Spleen (tissue), 11 donors: ENCODE results near the gene CHST2. TPM values are rescaled to one million over a fixed set of nuclear protein-coding genes. Genes with fewer than 3 reads are reported as not detected.

Experiments used
- DNase-seq: peaks from one replicate; pipeline ENCODE4 v3.0.0-alpha.2; 2020
- H3K27ac ChIP-seq, 8 donors: fragments of 200-600 bp; sonication (generic) in 7 of 8; 1 replicate in 4 of 8; 2 replicates in 4 of 8; pipeline versions ENCODE4 v1.5.0 to v1.8.0; 2016 to 2021; ENCODE audit warnings: inconsistent platforms in 4 of 8, mild to moderate bottlenecking in 4 of 8, moderate library complexity in 1 of 8
- H3K27me3 ChIP-seq, 7 donors: fragments of 200-600 bp; sonication (generic) in 6 of 7; replicated peaks in 1 of 7; 1 replicate in 4 of 7; 2 replicates in 3 of 7; pipeline versions ENCODE4 v1.5.0 to v1.8.0; 2016 to 2021; ENCODE audit warnings: inconsistent platforms in 3 of 7, mild to moderate bottlenecking in 1 of 7
- H3K36me3 ChIP-seq, 6 donors: fragments of 200-600 bp; sonication (generic) in 5 of 6; 1 replicate in 4 of 6; 2 replicates in 2 of 6; pipeline versions ENCODE4 v1.5.0 to v1.8.0; 2016 to 2021; ENCODE audit warnings: inconsistent platforms in 2 of 6
- H3K4me1 ChIP-seq, 6 donors: fragments of 200-600 bp; sonication (generic) in 5 of 6; 1 replicate in 3 of 6; 2 replicates in 3 of 6; pipeline versions ENCODE4 v1.5.0 to v1.8.0; 2016 to 2021; ENCODE audit warnings: inconsistent platforms in 3 of 6
- H3K4me3 ChIP-seq, 8 donors: fragments of 200-600 bp; sonication (generic) in 7 of 8; 1 replicate in 4 of 8; 2 replicates in 4 of 8; pipeline versions ENCODE4 v1.5.0 to v1.8.0; 2016 to 2021; ENCODE audit warnings: inconsistent platforms in 4 of 8, mild to moderate bottlenecking in 4 of 8, moderate library complexity in 2 of 8
- H3K9me3 ChIP-seq, 8 donors: fragments of 200-600 bp; sonication (generic) in 7 of 8; 1 replicate in 4 of 8; 2 replicates in 4 of 8; pipeline versions ENCODE4 v1.5.0 to v1.8.0; 2016 to 2021; ENCODE audit warnings: inconsistent platforms in 4 of 8
- CTCF ChIP-seq, 11 experiments: fragments of 200-600 bp in 7 of 11; fragments of 450-650 bp in 4 of 11; sonication (generic) in 4 of 11; IDR thresholded peaks in 8 of 11; conservative IDR thresholded peaks in 3 of 11; 1 replicate in 7 of 11; 2 replicates in 4 of 11; pipeline versions ENCODE4 v1.4.0 to v1.8.0; 2016 to 2021; ENCODE audit warnings: antibody characterized with exemption in 11 of 11, inconsistent platforms in 4 of 11, mild to moderate bottlenecking in 1 of 11
- POLR2A ChIP-seq, 3 donors: fragments of 450-650 bp; IDR thresholded peaks; one replicate each; pipeline ENCODE4 v1.5.1; 2017; ENCODE audit warnings: antibody characterized with exemption in 3 of 3, mild to moderate bottlenecking in 1 of 3
- POLR2AphosphoS5 ChIP-seq, 3 donors: sonication (generic); formaldehyde crosslinking; IDR thresholded peaks; one replicate each; pipeline ENCODE4 v1.5.1; 2017; ENCODE audit warnings: antibody characterized with exemption in 3 of 3
- WGBS, 5 donors: extraction: QIAGEN DNeasy Blood & Tissue Kit in 3 of 5; methylation state at CpG; one replicate each; pipeline versions ENCODE4 v1.1.5 to v1.1.7; 2013 to 2018; 5-methylcytosine and 5-hydroxymethylcytosine counted together
- intact Hi-C: fragments of 100-400 bp; cut with DNase I; formaldehyde crosslinking; loops from one replicate; pipeline ENCODE4 v1.15.0; 2023; ENCODE audit warnings: low total_unique reads
- polyA plus RNA-seq, 3 donors: library from polyadenylated mRNA; stranded (reverse); fragments of 200-250 nt; gene quantifications; one replicate each; pipeline ENCODE4 v1.2.1, GENCODE V29; 2013
- total RNA-seq, 7 donors: library from RNA; depleted of rRNA in 3 of 7; stranded (reverse); fragments of >200 nt in 3 of 7; fragmentation: NEBNext Ultra II Directional in 4 of 7; extraction: Animal tissue kit (Norgen Biotek cat#: 25700) in 4 of 7; gene quantifications; one replicate each; pipeline versions ENCODE4 v1.1.0 to v1.2.1, GENCODE V29; 2016 to 2021
- donor health status: healthy with polysubstance abuse.
- donor health status: DM: no; HTN: no; CAD: no; lungs with moderate emphysema.
- donor health status: DM: no; HTN: no; CAD: no.
- donor health status: Bipolar disorder and iron deficiency.
- donor health status: healthy.
- donor health status: DM: no; HTN: no; CAD: no.
- donor health status: DM: yes; HTN: yes; CAD: no.

CHST2 gene
- total and polyA plus RNA-seq, 10 donors = 8.5 to 46.6 (median 30.5) TPM

- no peaks in the 10 kb centered on the region for H3K27me3 ChIP-seq
- H3K4me1 ChIP-seq = no peaks in the 10 kb centered on the region
- DNase-seq = no peak
- no peak overlapping the region for H3K4me3 ChIP-seq
- H3K36me3 ChIP-seq = no peaks in the 10 kb centered on the region
- no peak overlapping the region for H3K27ac ChIP-seq
- intact Hi-C loops = no loop called here
- 90 to 98% (median 92%) methylated on average over 17 of the region's 17 CpGs for WGBS, 5 donors
- TF ChIP-seq POLR2AphosphoS5 (IDR thresholded peaks at IDR 0.05) (no peak), POLR2A (IDR thresholded peaks at IDR 0.05) (no peak), CTCF (IDR thresholded peaks at IDR 0.05 in 8 of 11, conservative IDR thresholded peaks at IDR 0.05 in 3 of 11) (no peak)
- H3K9me3 ChIP-seq = peaks cover 0 to 5% (median 0%) of the 10 kb centered on the region in 8 donors
Observed at GRCh38 chr3:143142354-143142753, 22.8 kb downstream of the CHST2 start.

- Histone ChIP-seq H3K27ac (no peak overlapping the region), H3K4me3 (no peak overlapping the region), H3K9me3 (peaks cover 0 to 5% (median 0%) of the 10 kb centered on the region in 8 donors), H3K27me3 (no peaks in the 10 kb centered on the region), H3K4me1 (no peaks in the 10 kb centered on the region), H3K36me3 (no peaks in the 10 kb centered on the region)
- no peak for DNase-seq
- TF ChIP-seq CTCF (IDR thresholded peaks at IDR 0.05 in 8 of 11, conservative IDR thresholded peaks at IDR 0.05 in 3 of 11) (no peak), POLR2AphosphoS5 (IDR thresholded peaks at IDR 0.05) (no peak), POLR2A (IDR thresholded peaks at IDR 0.05) (no peak)
- 85 to 89% (median 87%) methylated on average over 4 of the region's 4 CpGs for WGBS, 5 donors
- intact Hi-C loops = no loop called here
Observed at GRCh38 chr3:143145906-143146305, 26.3 kb downstream of the CHST2 start.

GRCh38 chr3:143146486-143147274 lies 27.1 kb downstream of the CHST2 start:
- Histone ChIP-seq H3K4me1 (peaks cover 0 to 4% (median 0%) of the 10 kb centered on the region in 6 donors), H3K27ac (no peak overlapping the region), H3K9me3 (peaks cover 0 to under 1% (median 0%) of the 10 kb centered on the region in 8 donors), H3K36me3 (no peaks in the 10 kb centered on the region), H3K4me3 (no peak overlapping the region), H3K27me3 (no peaks in the 10 kb centered on the region)
- DNase-seq = no peak
- WGBS, 5 donors = 86 to 91% (median 90%) methylated on average over 12 of the region's 12 CpGs
- intact Hi-C loops = no loop called here
- no peak for TF ChIP-seq POLR2AphosphoS5 (IDR thresholded peaks at IDR 0.05)
- no peak for TF ChIP-seq CTCF (IDR thresholded peaks at IDR 0.05 in 8 of 11, conservative IDR thresholded peaks at IDR 0.05 in 3 of 11)
- no peak for TF ChIP-seq POLR2A (IDR thresholded peaks at IDR 0.05)

GRCh38 chr3:143147707-143148106 lies 28.1 kb downstream of the CHST2 start:
- intact Hi-C loops = no loop called here
- Histone ChIP-seq H3K9me3 (no peaks in the 10 kb centered on the region), H3K4me1 (peaks cover 0 to 7% (median 0%) of the 10 kb centered on the region in 6 donors), H3K36me3 (no peaks in the 10 kb centered on the region), H3K4me3 (no peak overlapping the region), H3K27ac (no peak overlapping the region), H3K27me3 (no peaks in the 10 kb centered on the region)
- TF ChIP-seq POLR2AphosphoS5 (IDR thresholded peaks at IDR 0.05) (no peak), CTCF (IDR thresholded peaks at IDR 0.05 in 8 of 11, conservative IDR thresholded peaks at IDR 0.05 in 3 of 11) (no peak), POLR2A (IDR thresholded peaks at IDR 0.05) (no peak)
- DNase-seq = no peak
- WGBS, 5 donors = 53 to 84% (median 58%) methylated on average over 2 of the region's 2 CpGs
